CD4-positive, alpha-beta T cell treated with Interleukin-2 at 100 ng/mL for 4 hours (primary cell): ENCODE results near the gene KCNK5.

Experiments
- DNase-seq: peaks from one replicate; pipeline ENCODE4 v3.0.0-alpha.2; 2020; ENCODE audit warnings: low spot score

Gene KCNK5

GRCh38 chr6:39215640-39216158 is 13.6 kb downstream of the KCNK5 start:
- no peak for DNase-seq

GRCh38 chr6:39214846-39215639 is 14.2 kb downstream of the KCNK5 start:
- no peak for DNase-seq

DNA sequence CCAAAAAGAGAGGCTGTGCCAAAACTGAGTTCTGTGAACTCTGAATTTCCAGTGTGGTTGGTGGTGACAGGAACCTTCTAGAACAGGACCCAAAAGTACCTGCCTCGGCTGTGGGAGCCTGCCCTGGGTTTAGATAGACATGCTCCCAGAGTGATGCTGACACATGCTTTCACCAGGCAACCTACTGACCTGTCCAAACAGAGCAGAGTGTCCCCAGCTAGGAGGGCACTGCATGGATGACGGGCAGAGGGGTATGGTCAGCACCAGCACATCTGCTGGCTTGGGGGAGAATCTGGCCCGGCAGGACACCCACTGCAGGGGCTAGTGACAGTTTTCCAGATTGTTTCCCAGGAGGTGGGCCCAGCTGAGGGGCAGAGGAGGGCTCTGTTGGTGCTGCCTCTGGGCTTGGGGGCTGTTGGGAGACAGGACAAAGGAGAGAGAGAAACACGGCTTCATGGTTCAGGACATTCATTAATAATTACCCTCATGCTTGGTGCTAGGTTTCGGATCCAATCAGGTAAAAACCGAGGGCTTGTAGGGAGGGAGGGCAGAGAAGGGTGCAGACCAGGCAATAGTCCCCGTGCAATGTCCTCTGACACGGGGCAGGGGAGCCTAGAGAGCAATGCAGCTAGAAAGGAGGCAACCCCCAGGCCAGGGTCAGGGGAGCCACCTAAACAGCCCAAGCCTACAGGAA is 15.0 kb downstream of the KCNK5 start:
- DNase-seq = no peak

GRCh38 chr6:39213195-39213920 is 15.9 kb downstream of the KCNK5 start:
- no peak for DNase-seq

- DNase-seq = no peak
These were observed 18.1 kb downstream of the KCNK5 start for GRCh38 chr6:39211183-39211582.

GRCh38 chr6:39210450-39210849 is 18.8 kb downstream of the KCNK5 start:
- no peak for DNase-seq

DNA sequence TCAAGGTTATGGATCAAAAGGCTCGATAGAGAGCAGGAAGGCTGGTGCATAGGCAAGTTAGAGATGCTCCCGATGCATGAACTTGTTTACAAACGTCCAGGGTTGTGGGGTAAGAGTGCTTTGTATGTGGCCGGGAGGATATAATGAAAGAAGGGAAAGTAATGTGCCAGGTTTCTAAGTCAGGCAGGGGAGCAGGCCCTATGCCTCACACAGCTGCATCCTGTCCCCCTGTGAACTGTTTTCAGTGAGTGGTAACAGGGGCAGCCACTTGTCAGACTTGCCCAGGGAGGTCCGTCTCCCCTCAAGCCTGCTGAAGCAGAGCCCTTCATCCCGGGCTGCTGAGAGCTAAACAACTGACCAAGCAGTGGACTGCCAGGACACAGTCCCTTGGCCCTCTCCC is 19.4 kb downstream of the KCNK5 start:
- DNase-seq = no peak

DNA sequence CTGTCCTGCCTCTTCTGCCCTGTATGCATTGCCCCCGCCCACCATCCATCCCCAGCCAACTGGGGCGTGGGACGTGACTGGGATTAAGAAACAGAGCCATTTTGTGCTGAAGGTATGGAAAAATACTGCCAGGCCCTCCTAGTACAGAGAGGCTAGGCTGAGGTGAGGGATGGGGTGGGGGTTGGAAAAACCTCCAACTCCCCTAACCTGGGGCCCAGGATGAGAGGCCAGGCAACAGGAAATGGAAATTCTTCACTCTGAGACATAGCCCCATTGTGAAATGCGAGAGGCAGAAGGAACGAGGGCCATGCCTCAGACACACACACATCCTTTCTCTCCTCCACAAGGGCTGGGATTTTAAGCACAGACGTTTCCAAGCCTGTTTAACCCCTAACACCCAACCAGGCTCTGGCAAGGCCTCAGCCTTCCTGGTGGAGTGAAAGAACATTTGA is 19.9 kb downstream of the KCNK5 start:
- no peak for DNase-seq

DNA sequence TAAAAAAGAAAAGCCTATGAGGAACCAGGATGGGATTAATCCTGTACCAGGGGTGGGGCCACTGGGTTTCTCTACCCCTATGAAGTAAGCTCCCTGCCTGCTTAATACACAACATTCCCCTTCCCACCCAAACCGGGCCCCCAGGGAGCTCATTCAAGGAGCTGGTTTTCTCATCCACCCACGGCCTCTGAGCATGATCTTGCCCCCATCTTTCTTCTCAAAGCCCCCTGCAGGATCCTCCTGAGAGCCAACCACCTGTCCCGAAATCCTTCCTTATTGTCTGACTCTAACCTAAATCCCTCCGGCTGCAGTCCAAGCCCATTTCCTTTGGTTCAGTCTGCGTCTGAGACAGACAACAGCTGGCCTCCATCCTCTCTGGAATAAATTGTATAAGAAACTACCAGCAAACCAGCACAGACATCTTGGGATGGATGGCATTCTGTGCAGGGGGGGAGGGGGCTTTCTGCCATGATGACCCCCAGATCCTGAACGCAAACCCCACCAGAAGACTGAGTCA is 21.0 kb downstream of the KCNK5 start:
- no peak for DNase-seq

- DNase-seq = no peak
These were observed 21.7 kb downstream of the KCNK5 start for GRCh38 chr6:39207416-39208222.

- DNase-seq = no peak
These were observed 23.0 kb downstream of the KCNK5 start for GRCh38 chr6:39206250-39206721.

GRCh38 chr6:39204646-39205244 is 24.5 kb downstream of the KCNK5 start:
- DNase-seq = no peak

DNA sequence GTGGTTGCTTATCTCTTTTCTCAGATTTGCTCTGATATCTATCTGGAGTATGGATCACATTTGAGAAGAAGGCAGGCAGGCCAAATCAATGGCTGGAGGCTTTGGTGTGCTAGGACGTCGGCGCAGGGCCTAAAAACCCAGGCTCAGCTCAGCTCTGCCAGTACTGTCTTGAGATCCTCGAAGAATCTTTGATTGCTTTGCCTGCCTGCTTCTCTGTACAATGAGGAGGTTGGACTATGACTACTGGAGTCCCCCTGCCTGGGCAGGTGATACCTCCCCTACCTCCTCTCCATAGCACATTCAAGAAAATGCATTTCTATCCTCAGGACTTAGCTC is 25.1 kb downstream of the KCNK5 start:
- no peak for DNase-seq

- DNase-seq = no peak
These were observed 25.7 kb downstream of the KCNK5 start for GRCh38 chr6:39203436-39204159.

DNA sequence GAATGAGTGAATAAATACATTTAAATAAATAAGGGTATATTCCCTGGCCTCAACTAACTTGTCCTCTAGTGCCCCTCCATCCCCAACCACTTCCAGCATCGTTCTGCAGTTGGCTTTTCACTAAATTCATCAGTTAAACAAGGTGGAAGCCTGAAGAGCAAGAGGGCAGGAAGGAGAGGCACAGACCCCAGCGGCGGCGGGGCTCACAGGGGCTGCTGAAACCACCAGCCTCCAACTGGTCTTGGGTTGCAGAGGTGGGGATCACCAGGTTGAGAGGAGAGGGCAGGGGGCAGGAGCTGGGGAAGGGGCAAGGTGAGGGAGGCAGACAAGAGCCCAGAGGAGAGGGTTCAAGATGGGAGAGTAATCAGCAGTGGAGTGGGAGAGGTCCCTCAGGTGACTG is 27.1 kb downstream of the KCNK5 start:
- DNase-seq = no peak

DNA sequence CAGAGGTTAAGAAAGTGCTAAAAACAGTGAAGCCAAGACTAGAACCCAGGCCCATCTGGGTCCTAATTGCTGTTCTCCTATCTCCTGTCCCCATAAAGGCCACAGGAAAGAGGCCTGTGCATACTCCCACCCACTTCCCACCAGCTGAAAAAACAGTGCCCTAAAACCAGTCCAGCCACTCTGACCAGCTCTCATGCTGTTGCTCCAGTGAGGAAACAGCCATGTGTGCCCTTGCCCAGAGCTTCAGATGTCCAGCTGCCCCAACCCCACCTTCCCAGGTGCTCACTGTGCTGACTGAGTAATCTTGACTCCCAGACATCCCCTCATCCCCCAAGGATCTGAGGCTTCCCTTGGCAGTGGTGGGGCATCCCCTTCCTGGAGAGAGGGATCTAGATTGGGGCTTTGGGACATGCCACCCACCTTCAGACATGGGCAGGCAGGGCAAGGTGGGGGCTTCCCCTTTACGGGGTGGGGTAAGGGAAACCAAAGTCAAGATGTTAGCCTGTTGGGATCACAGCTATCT is 28.7 kb downstream of the KCNK5 start:
- no peak for DNase-seq

- DNase-seq = no peak
These were observed 29.3 kb downstream of the KCNK5 start for GRCh38 chr6:39199976-39200375.

DNA sequence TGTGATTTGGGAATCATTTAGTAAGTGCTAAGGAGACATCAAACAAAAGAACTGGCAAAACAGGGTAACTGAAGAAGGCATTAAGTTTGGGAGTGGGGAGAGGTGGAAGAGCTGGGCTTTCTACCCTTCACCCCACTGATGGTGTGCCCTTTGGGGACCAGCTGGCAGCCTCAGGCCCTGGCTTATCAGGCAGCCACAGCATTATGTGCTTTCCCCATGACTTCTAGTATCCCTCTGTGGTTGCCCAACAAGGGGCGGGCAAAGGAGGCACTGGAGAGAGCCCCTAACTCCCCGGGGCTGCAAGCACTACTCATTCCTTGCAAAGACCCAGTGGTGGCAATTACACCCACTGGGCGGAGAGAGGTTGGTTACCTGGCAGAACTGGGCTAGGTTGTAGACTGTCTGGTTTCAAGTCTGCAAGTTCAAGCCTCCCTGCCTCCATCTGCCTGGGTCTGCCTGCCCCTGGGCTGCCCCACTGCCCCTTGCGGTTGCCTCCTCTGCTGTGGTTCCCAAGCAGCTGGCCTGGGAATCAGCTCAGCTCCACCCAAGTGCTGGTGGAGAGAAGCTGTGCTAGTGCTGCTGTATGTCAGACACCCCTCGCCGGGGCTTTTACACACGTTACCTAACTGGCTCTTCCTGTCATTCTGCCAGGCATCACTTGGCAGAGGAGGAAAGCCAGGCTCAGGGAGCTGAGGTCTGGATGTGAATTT is 29.9 kb downstream of the KCNK5 start:
- no peak for DNase-seq

DNA sequence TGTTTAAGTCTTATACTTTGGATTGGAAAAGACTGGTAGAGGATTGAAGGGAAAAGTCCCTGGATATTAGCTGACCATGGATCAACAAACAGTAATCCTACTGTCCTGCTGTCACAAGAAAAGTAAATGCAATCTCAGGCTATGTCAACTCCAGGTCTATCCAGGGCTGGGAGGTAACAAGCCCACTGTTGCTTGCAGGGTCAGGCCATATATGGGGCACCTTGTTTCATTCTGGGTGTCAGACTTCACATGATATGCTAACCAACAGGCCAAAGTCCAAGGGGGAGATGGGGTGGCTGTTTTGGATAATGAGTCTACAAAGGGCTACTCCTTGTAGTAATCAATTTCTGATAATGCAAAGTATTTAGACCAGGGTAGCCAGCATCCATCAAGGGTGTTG is 30.7 kb downstream of the KCNK5 start:
- DNase-seq = no peak
